ENCODE results near the gene CHST14. TPM values are rescaled to one million over a fixed set of nuclear protein-coding genes. Genes with fewer than 3 reads are reported as not detected.
A peak's percentile ranks its signal among the peaks of the same experiment; 100 is the strongest.

The CHST14 gene
- 8.4 TPM for total RNA-seq
- long read RNA-seq, partial matches to known transcripts, result 0 of 2 reads
- long read RNA-seq, other reads (novel, unspliced or antisense), result 0 of 2 reads

DNA sequence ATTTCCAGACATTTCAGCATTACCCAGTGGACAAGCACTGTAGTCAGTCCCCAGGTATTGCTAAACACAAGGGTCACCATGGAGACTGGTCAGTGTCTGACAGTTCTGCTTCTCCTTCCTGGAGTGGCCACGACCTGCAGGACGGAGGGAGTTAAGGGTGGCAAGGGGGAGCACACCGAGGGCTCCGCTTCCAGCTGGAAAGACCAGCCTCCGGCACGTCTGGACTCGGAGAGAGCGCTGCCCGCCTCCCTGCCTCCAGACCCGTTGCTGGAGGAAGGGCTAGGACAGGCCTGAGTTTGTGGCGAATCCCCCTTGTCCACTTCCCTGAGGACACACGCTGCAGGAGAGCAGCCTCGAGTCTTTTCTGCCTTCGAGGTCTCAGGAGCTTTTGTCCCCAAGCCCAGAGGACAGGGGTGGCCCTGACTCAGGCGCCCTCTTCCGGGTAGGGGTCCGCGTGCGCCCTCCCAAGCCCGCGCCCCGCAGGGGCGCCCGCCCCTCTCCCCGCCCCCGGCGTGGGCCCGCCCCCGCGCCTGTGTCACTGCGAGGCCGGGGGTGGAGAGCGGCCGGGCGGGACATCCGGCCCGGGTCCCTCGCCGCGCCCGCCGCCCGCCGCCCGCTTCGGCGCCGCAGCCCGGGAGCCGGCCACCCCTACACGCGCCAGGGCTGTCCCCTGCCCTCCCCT is at the start of gene CHST14:
Gene CHST14, plus strand, starts transcription at position 562 of the 682 bp plus-strand sequence. CDS start 230 bp downstream, outside the sequence.
- intact Hi-C loops (cut with DNase I), result loop anchor here (1.0 kb wide), 1 partner anchor 27 kb away; no protein-coding TSS in a partner anchor
- DNase-seq (ENCODE audit: low spot score), result no peak

DNA sequence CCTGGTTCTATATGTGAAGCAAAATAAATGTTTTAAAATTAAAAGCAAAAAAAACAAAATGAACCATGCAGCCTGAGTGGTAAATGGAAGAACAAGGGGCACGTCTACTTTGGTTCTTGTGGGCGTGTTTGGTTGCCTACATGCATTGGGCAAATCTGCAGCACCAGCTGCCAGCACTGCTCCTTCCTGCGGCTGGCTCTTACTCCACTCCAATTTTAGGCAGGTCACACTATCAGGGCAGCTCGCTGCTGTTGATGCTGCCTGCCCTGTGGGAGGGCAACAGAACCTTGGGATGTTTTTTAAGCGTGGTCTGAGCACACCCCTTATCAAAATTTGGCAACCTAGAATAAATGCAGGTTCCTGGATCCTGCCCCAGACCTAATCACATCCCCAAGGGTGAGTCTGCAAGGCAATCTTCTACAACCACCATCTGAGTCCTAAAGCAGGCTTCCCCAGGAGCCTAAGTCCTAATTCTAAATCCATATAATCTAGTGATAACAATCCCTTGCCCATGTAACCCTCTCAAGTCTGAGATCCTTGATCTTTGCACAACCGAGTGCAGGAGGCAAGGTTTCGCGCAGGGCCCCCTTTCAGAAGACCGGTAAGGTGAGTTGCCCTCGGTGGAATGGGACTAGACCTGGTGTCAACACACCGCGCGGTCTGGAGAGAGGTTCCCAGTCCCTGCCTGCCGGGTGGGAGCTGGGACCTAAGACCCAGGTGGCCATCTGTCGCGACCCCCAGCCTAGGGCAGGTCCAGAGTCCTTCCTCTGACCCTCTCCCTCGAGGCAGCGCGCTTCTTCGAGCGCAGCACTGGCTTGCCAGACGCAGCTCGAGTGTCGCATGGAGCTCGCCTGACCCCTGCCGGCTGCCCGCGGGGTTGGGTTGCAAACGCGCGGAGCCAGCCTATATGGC is 49.3 kb upstream of the CHST14 start:
- intact Hi-C loops (cut with DNase I), result loop anchor here (1.0 to 10.0 kb wide), 5 partner anchors 53 to 357 kb away; partner anchors contain the start of gene CCDC9B
- DNase-seq (ENCODE audit: low spot score), result peak; percentile 94

DNA sequence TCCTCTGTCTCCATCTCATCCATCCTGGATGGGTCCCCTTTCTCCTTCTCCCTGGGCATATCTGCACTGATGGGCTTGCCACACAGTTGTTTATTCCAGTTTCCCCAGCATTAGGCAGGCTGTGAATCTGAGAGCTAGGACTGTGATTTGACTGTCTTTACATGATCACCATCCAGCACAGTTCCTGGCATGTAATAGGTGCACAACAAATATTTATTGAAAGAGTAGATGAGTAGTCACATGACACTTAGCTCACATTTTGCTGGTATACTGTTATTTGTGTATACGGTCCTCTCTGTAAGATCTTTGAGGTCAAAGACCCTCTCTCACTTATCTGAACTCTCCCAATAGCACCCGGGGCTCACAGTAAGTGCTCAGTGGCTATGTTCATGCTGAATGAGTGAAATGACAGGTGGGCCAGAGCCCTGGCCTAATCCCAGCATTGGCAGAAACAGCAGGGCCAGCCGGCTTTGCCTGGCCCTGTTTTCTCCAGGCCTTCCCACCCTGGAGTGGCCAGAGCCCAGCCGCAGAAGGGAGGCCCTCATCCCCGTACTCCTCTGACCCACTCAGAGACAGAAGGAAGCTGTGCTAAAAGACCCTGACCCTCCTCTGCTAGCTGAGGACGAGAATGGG is 46.2 kb upstream of the CHST14 start:
- no peak for DNase-seq (ENCODE audit: low spot score)
- intact Hi-C loops (cut with DNase I), result loop anchor here (10.0 kb wide), 1 partner anchor 360 kb away; no protein-coding TSS in a partner anchor

DNA sequence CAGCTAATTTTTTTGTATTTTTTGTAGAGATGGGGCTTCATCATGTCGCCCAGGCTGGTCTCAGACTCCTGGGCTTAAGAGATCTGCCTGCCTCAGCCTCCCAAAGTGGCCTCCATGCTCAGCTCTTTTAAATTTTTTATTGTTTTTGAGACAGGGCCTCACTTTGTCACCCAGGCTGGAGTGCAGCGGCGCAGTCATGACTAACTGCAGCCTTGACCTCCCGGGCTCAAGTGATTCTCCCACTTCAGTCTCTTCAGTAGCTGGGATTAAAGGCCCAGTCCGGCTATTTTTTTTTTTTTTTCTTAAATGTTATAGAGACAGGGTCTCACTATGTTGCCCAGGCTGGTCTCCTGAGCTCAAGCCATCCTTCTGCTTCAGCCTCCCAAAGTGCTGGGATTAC is 45.1 kb upstream of the CHST14 start:
- no peak for DNase-seq (ENCODE audit: low spot score)
- intact Hi-C loops (cut with DNase I), result loop anchor here (10.0 kb wide), 1 partner anchor 361 kb away; no protein-coding TSS in a partner anchor

DNA sequence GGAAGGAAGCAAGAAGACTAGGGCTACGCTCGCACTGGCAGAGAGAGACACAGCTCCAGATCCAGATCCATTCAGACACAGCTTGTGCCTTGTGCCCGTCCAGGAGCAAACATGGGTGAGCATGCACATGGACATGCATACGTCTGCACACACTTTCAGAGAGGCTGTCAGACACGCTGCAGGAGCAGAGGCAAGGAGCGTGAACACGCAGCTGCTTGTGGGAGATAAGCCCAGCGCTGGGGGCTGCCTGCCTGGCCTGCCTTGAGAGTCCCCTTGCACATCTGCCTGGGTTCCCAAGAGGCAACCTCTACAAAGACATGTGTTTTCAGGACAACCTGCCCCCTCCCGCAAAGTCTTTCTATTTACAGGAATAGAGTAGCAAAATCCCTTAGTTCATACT is 43.6 kb upstream of the CHST14 start:
- DNase-seq (ENCODE audit: low spot score), result no peak
- intact Hi-C loops (cut with DNase I), result loop anchor here (10.0 kb wide), 1 partner anchor 362 kb away; no protein-coding TSS in a partner anchor

DNA sequence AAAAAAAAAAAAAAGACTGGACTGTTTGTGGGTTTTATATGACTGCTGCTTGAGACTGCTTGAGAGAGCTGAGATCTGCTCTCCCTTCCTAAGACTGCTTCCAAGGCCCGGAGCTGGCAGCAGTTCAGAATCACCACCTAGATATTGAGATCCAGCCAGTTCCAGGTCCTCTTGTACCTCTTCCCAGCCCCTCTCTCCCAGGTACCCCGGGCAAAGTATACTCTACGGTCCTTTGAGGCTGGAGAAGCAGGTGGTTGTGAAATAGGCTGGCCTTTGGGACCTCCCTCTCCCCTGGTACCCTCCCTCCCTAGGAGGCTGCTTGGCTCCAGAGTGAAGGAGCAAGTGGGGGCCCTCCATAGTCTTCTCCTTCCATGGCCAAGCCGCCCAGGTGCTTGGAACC is 42.6 kb upstream of the CHST14 start:
- intact Hi-C loops (cut with DNase I), result loop anchor here (10.0 kb wide), 1 partner anchor 363 kb away; no protein-coding TSS in a partner anchor
- no peak for DNase-seq (ENCODE audit: low spot score)

- intact Hi-C loops (cut with DNase I), result loop anchor here (10.0 kb wide), 1 partner anchor 364 kb away; no protein-coding TSS in a partner anchor
These were observed 41.6 kb upstream of the CHST14 start for GRCh38 chr15:40429068-40429710.

GRCh38 chr15:40430271-40430805 is 40.4 kb upstream of the CHST14 start:
- DNase-seq (ENCODE audit: low spot score), result no peak
- intact Hi-C loops (cut with DNase I), result no loop called here

More at GRCh38 chr15:40429068-40429710, 41.6 kb upstream of the CHST14 start:
- DNase-seq (ENCODE audit: low spot score), result no peak

- DNase-seq (ENCODE audit: low spot score), result no peak
- intact Hi-C loops (cut with DNase I), result no loop called here
These were observed 35.6 kb upstream of the CHST14 start for GRCh38 chr15:40435023-40435709.

- no peak for DNase-seq (ENCODE audit: low spot score)
- intact Hi-C loops (cut with DNase I), result no loop called here
These were observed 35.1 kb upstream of the CHST14 start for GRCh38 chr15:40435710-40436089.

DNA sequence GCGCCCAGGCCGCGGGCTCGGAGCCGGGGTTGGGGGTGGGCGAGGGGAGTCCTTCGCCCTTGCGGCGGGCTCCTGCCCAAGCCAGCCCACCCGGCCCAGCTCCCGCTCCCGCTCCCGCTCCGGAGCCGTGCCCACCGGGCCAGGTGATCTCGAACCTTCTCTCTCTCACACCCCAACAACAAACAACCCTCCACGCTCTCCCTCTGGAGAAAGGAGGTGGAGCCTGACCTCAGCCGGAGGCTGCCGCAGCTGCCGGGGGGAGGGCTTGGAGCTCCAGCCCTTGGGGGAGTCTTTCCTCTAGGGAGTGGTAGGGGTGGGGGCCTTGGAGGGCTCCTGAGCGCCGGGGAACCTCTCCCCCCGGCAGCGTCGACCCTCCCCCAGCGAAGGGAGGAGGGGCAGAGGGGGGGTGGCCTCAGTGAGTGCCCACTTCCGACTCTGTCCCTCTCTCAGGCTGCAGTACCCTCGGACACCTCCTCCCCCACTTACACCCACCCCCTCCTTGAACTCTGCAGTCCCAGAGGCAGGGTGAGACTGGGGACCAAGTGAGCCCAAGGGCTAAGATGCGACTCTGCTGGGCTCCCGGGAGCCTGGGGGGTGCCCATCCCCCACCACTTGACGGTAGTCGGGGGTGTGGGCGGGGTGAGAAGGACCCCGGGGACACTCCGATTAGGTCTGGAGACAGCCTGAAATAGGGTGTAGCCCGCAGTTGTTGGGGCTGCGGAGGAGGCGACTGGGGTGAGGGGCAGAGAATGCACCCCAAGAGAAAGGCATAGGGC is 34.5 kb upstream of the CHST14 start:
- intact Hi-C loops (cut with DNase I), result no loop called here
- DNase-seq (ENCODE audit: low spot score), result no peak

DNA sequence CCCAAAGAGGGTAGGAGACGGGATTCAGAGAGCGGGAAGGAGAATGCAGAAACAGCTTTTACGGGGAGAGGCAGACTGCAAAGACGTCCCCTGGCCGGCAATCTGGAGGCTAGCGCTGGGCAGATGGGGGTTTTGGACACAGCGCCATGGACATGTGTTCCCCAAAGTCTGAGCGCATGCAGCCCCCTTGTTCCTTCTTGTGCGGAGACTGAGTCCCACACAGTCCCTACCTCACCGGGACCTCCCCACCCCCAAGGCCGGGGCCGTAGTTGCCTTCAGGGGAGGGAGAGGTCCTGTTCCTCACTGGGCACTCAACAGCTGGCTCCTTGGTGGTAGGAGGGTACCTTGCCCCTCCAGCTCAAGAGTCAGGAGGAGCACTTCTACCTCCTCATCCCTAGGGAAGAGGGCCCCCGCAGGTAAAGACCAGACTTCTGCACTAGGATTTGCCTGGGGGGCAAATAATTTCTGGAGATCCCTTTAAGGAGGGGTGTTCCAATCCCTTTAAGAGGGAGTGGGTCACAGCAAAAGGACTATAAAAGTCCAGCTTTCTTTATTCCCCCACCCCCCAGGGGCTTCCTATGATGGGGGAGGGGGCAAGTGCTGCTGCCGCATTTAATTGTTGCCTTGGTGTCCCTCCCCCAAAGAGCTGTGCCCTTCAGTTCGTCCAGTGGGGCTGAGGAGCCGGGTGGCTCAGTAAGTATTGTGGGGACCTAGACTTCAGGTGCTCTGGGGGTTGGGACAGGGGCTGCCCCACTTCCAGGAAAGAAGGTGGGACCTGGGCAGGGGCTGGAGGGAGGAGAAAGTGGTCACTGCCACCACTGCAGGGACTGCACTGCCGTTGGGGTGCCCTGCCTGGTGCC is 33.7 kb upstream of the CHST14 start:
- intact Hi-C loops (cut with DNase I), result no loop called here
- DNase-seq (ENCODE audit: low spot score), result no peak

DNA sequence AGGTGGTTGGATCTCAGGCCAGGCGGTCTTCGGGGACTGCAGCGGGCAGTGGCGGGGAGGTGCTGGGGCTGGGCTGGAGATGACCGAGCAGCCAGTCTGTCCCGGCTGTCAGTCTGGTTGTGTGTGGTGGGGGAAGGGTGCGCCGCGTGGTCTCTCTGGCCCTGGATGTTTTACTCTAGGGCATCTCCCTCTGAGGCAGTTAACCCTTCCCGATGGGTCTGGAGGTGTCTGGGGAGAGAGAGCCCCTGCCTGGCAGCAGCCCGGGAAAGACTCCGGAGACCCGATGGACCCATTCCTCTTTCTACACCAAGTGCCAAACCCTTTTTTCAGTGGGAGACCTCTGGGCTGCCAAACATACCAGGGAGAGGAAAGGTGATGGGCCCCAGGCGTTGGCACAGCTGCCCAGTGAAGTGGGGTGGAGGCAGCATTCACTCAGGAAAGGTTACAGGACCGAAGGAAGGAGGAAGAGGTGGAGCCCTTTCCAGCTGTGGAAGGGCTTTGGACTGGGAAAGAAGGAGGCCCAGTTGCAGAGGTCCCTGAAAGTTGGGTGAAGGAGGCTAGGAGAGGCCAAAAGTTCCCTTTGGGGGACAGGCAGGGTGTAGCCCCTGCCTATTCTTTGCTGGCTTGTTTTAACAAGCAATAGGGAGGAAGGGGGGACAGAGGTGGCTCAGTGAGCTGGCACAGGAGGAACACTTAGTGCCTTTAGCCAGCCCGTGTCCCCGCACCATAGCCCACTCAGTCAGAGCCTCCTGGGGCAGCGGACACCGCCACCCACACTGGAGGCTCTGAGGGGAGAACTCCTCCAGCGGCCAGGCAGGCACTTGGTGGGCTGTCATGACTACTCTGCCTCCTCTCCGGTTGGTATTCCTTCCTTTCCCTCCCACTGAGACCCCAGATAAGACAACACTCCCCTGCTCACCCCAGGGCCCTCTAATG is 32.8 kb upstream of the CHST14 start:
- no peak for DNase-seq (ENCODE audit: low spot score)
- intact Hi-C loops (cut with DNase I), result no loop called here

DNA sequence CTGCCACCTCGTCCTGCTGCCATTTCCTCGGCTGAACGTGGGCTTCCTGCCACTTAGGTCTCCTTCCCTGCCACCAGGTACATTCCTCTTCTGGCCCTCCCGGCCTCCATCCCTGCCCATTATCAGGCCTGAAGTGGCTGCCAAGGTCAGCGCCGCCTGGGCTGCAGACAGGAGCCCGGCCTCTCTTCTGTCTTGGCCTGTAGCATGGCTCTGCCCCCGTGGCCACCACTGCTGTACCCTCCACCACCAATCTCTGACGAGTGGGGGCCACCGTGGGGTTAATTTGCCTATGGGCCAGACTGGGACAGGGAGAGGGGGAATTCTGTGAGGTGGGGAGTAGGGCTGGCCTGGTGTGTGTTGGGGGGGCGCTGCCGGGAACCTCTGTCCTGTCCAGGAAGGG is 32.1 kb upstream of the CHST14 start:
- no peak for DNase-seq (ENCODE audit: low spot score)
- intact Hi-C loops (cut with DNase I), result no loop called here

DNA sequence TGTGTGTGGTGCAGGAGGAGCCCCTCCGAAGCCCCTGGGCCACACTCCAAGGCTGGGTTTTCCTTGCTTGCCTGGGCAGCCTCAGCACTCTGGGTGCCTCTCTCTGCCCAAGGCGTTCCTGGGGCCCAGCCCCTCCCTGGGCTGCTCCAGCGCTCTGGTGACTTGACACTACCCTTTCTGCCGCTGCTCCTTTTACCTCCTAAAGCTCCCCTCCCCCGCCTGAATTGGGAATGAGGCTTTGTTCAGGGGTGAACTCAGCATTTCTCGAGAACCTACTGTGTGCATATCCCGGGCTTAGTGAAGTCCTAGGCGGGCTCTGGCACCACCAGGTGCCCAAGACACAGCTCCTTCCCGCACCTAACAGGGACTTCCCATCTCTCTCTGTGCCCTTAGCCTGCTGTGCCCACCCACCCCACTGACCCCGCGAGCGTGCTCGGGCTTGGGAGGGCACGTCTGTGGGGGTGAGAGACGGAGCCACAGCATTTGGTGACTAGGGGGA is 31.3 kb upstream of the CHST14 start:
- DNase-seq (ENCODE audit: low spot score), result no peak
- intact Hi-C loops (cut with DNase I), result no loop called here

Measured in cardiac septum (tissue), 1 donor.